Measurements from ENCODE around the gene EXOC6. TPM values are rescaled to one million over a fixed set of nuclear protein-coding genes. Genes with fewer than 3 reads are reported as not detected.

Gene EXOC6
- total RNA-seq, 1 donor from 2014 or later = 21.7 TPM

- no peak for DNase-seq (ENCODE audit: low spot score, unreplicated experiment)
- Mint-ChIP-seq H3K36me3 (ENCODE audit: insufficient read depth) (no peaks in the 10 kb centered on the region), H3K4me3 (ENCODE audit: low read depth) (no peak overlapping the region), H3K27ac (peak overlapping the region; percentile 91), H3K27me3 (no peaks in the 10 kb centered on the region), H3K4me1 (ENCODE audit: low read depth) (peaks cover 22% of the 10 kb centered on the region), H3K9me3 (ENCODE audit: low read depth) (no peaks in the 10 kb centered on the region)
- TF ChIP-seq CTCF (IDR thresholded peaks at IDR 0.05; ENCODE audit: unreplicated experiment) = no peak
Measured at GRCh38 chr10:92892691-92893054, 44.4 kb downstream of the EXOC6 start.

- no peak overlapping the region for H3K4me3 Mint-ChIP-seq (ENCODE audit: low read depth)
- peaks cover 21% of the 10 kb centered on the region for H3K4me1 Mint-ChIP-seq (ENCODE audit: low read depth)
- no peaks in the 10 kb centered on the region for H3K27me3 Mint-ChIP-seq
- H3K9me3 Mint-ChIP-seq (ENCODE audit: low read depth) = no peaks in the 10 kb centered on the region
- no peak for DNase-seq (ENCODE audit: low spot score, unreplicated experiment)
- H3K27ac Mint-ChIP-seq = no peak overlapping the region
- no peak for TF ChIP-seq CTCF (IDR thresholded peaks at IDR 0.05; ENCODE audit: unreplicated experiment)
- H3K36me3 Mint-ChIP-seq (ENCODE audit: insufficient read depth) = peaks cover 1% of the 10 kb centered on the region
Measured at GRCh38 chr10:92894081-92894655, 45.8 kb downstream of the EXOC6 start.

GRCh38 chr10:92897916-92898315 is 49.6 kb downstream of the EXOC6 start:
- DNase-seq (ENCODE audit: low spot score, unreplicated experiment) = no peak
- no peak overlapping the region for H3K4me3 Mint-ChIP-seq (ENCODE audit: low read depth)
- no peaks in the 10 kb centered on the region for H3K9me3 Mint-ChIP-seq (ENCODE audit: low read depth)
- no peak for TF ChIP-seq CTCF (IDR thresholded peaks at IDR 0.05; ENCODE audit: unreplicated experiment)
- peaks cover 1% of the 10 kb centered on the region for H3K36me3 Mint-ChIP-seq (ENCODE audit: insufficient read depth)
- no peak overlapping the region for H3K27ac Mint-ChIP-seq
- H3K27me3 Mint-ChIP-seq = no peaks in the 10 kb centered on the region
- peaks cover 16% of the 10 kb centered on the region for H3K4me1 Mint-ChIP-seq (ENCODE audit: low read depth)

GRCh38 chr10:92901819-92902251 is 53.5 kb downstream of the EXOC6 start:
- Mint-ChIP-seq H3K4me1 (ENCODE audit: low read depth) (no peaks in the 10 kb centered on the region), H3K36me3 (ENCODE audit: insufficient read depth) (peaks cover 15% of the 10 kb centered on the region), H3K9me3 (ENCODE audit: low read depth) (peaks cover 4% of the 10 kb centered on the region), H3K27me3 (no peaks in the 10 kb centered on the region), H3K4me3 (ENCODE audit: low read depth) (no peak overlapping the region), H3K27ac (no peak overlapping the region)
- no peak for TF ChIP-seq CTCF (IDR thresholded peaks at IDR 0.05; ENCODE audit: unreplicated experiment)
- DNase-seq (ENCODE audit: low spot score, unreplicated experiment) = no peak

GRCh38 chr10:92903633-92904032 is 55.3 kb downstream of the EXOC6 start:
- Mint-ChIP-seq H3K4me3 (ENCODE audit: low read depth) (no peak overlapping the region), H3K27ac (no peak overlapping the region), H3K4me1 (ENCODE audit: low read depth) (no peaks in the 10 kb centered on the region), H3K36me3 (ENCODE audit: insufficient read depth) (peaks cover 14% of the 10 kb centered on the region), H3K9me3 (ENCODE audit: low read depth) (peaks cover 4% of the 10 kb centered on the region), H3K27me3 (no peaks in the 10 kb centered on the region)
- DNase-seq (ENCODE audit: low spot score, unreplicated experiment) = no peak
- no peak for TF ChIP-seq CTCF (IDR thresholded peaks at IDR 0.05; ENCODE audit: unreplicated experiment)

Data from progenitor cell of endocrine pancreas (in vitro differentiated cells).